GM19193 (cell line): ENCODE results near the gene ITM2B.
A peak's percentile ranks its signal among the peaks of the same experiment; 100 is the strongest.

ENCODE experiments used
- POLR2A ChIP-seq: IDR thresholded peaks from 4 replicates; pipeline ENCODE4 v1.6.1; 2011; ENCODE audit not compliant: insufficient read depth, insufficient read length; ENCODE audit errors: extremely low read depth

ITM2B gene

DNA sequence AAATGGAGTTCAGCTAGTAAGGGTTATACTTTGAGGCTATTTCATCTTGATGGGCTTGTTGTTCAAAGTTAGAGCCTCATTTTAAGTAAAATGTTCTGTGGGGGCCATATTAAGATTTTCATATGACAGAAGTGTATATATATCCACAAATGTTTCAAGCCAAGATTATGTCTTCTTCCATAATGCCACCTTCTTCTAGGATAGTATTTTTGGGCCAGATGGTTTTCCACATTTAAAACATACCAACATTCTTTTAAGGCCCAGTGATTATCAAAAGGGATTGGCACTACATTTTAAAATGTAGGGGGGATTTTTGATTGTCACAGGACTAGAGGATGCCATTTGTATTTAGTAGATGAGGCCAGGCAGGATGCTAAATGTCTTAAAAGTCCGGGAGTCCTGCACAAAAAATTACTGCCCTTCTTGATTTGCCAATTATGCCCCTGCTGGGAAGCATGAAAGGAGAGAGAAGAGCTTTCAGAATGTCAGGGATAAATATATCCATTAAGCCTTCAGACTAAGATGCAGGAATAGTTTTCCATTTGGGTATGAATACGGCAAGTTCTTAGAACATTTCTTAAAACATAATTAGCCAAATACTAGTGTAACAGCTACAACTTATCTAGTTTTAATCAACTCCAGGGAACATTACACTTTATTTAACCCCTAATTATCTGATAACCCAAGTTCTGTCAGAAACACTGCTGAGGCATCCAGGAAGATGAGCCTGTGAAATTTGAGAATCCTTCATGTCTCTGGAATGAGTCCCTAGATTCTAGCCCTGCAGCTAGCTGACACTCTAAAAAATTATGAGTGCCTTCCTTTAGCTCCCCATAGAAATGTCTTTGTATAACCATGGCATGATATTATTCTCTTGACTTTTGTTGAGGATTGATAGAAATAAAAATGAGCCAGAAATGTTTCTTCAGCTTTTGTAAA lies 34.0 kb downstream of the ITM2B start:
- TF ChIP-seq POLR2A = no peak

GRCh38 chr13:48268019-48268418 lies 35.0 kb downstream of the ITM2B start:
- TF ChIP-seq POLR2A = no peak

GRCh38 chr13:48273346-48273745 lies 40.3 kb downstream of the ITM2B start:
- no peak for TF ChIP-seq POLR2A

GRCh38 chr13:48275507-48275906 lies 42.5 kb downstream of the ITM2B start:
- no peak for TF ChIP-seq POLR2A

DNA sequence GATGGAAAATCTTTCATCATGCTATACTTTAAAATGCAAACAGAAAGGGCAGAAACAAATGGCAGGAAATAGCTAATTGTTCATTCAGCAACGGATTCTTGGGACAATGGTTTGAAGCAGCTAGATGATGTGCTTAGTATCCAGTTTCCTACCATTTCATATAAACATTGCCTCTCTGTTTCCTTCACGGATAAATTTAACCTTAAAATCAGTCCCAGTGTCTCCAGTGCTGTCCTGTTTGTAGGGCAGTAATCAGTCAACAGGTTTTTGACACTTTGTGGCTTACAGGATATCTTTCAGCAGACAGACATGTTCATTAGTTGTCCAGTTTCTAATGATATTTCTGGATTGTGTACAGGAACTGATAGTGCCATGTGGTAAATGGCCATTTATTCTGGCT lies 45.8 kb downstream of the ITM2B start:
- TF ChIP-seq POLR2A = no peak

GRCh38 chr13:48281556-48281955 lies 48.5 kb downstream of the ITM2B start:
- TF ChIP-seq POLR2A = no peak

GRCh38 chr13:48291730-48292129 lies 58.7 kb downstream of the ITM2B start:
- no peak for TF ChIP-seq POLR2A

- TF ChIP-seq POLR2A = no peak
Observed at GRCh38 chr13:48292650-48293049, 59.6 kb downstream of the ITM2B start.

GRCh38 chr13:48294653-48295052 lies 61.6 kb downstream of the ITM2B start:
- no peak for TF ChIP-seq POLR2A

GRCh38 chr13:48295271-48295670 lies 62.3 kb downstream of the ITM2B start:
- TF ChIP-seq POLR2A = no peak

DNA sequence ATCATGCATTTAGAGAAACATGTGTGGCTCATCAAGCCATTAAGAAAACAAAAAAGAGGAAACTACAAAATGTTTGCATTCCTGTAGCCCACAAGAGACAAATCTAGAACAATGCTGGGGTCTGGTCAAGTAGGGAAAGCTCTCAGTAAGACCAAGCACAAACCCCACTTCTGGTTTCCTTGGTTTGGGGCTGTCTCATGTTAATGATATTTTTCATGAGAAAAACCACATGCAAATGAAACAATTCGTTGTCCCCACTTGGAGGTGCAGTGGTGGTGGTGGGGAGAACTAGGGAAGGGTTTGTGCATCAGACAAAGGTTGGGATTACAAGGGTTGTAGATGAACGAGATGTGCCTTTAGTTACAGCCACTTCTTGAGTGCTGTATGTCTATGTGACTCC lies 63.5 kb downstream of the ITM2B start:
- TF ChIP-seq POLR2A = no peak

GRCh38 chr13:48297131-48297786 lies 64.3 kb downstream of the ITM2B start:
- no peak for TF ChIP-seq POLR2A

GRCh38 chr13:48299591-48299990 lies 66.6 kb downstream of the ITM2B start:
- TF ChIP-seq POLR2A = no peak

DNA sequence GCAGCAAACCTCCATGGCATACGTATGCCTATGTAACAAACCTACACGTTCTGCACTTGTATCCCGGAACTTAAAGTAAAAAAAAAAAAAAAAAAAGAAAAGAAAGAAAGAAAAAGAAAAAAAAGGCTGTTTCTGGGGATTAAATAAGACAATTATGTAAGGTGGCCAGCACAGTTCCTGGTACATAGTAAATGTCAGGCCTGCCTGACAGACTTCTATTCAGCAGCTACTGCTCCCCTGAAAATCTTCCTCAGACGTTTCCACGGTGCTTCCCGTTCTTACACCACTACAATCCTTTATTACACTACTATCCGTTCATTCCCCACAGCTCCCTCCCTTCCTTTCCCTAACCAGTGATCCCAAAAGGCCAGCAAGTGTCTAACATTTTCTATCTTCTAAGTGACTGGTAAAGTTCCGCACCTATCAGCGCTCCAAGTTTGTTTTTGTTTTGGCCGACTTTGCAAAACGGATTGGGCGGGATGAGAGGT lies 69.9 kb downstream of the ITM2B start:
- TF ChIP-seq POLR2A = no peak

GRCh38 chr13:48303359-48304142 lies 70.5 kb downstream of the ITM2B start, which contains the start of gene RB1:
Gene RB1, plus strand, starts transcription at chr13:48303751. Its CDS starts 162 bp downstream, at chr13:48303913.
- peak; percentile 93 for TF ChIP-seq POLR2A
